HG02973 (cell line): Measurements from ENCODE around the gene ZBTB48.
"Not testable (repeated sequence)": the region's sequence is repeated elsewhere in the genome, so short reads cannot be mapped to it uniquely, and the experiment has no call there.

Experiments used
- ATAC-seq: cut with Tn5 transposase; IDR thresholded peaks from one replicate; pipeline ENCODE4 v1.9.1; 2021; ENCODE audit warnings: moderate library complexity; ENCODE audit not compliant: unreplicated experiment

ZBTB48 gene

GRCh38 chr1:6631058-6631457, 51.3 kb downstream of the ZBTB48 start:
- ATAC-seq, result no peak

- no peak for ATAC-seq
Observed at GRCh38 chr1:6632588-6633514, 53.1 kb downstream of the ZBTB48 start.

- no peak for ATAC-seq
Observed at GRCh38 chr1:6634371-6635052, 54.7 kb downstream of the ZBTB48 start.

- no peak for ATAC-seq
Observed at GRCh38 chr1:6635161-6635909, 55.5 kb downstream of the ZBTB48 start.

- ATAC-seq, result no peak
Observed at GRCh38 chr1:6635910-6636760, 56.3 kb downstream of the ZBTB48 start.

- ATAC-seq, result not testable (repeated sequence)
Observed at GRCh38 chr1:6636778-6637177, 57.0 kb downstream of the ZBTB48 start.

GRCh38 chr1:6637770-6638169, 58.0 kb downstream of the ZBTB48 start:
- ATAC-seq, result no peak

GRCh38 chr1:6638226-6638625, 58.4 kb downstream of the ZBTB48 start:
- ATAC-seq, result no peak
